ENCODE results near the gene ALPK1.
"Not testable (repeated sequence)": the region's sequence is repeated elsewhere in the genome, so short reads cannot be mapped to it uniquely, and the experiment has no call there.

ALPK1 gene

GRCh38 chr4:112451104-112451503, 153.9 kb downstream of the ALPK1 start:
- Histone ChIP-seq H3K9me3 (no peaks in the 10 kb centered on the region), H3K36me3 (no peaks in the 10 kb centered on the region), H3K4me3 (ENCODE audit: low read depth, low read length) (no peak overlapping the region), H3K27me3 (peaks cover 7% of the 10 kb centered on the region), H3K4me1 (no peaks in the 10 kb centered on the region)
- DNase-seq = no peak
- TF ChIP-seq CTCF (IDR thresholded peaks at IDR 0.05; ENCODE audit: low read depth, low read length) = no peak

- no peaks in the 10 kb centered on the region for H3K4me1 ChIP-seq
- no peak overlapping the region for H3K4me3 ChIP-seq (ENCODE audit: low read depth, low read length)
- H3K27me3 ChIP-seq = peaks cover 7% of the 10 kb centered on the region
- no peak for DNase-seq
- no peaks in the 10 kb centered on the region for H3K9me3 ChIP-seq
- no peaks in the 10 kb centered on the region for H3K36me3 ChIP-seq
- no peak for TF ChIP-seq CTCF (IDR thresholded peaks at IDR 0.05; ENCODE audit: low read depth, low read length)
Observed at GRCh38 chr4:112451831-112452230, 154.7 kb downstream of the ALPK1 start.

- DNase-seq = no peak
- Histone ChIP-seq H3K4me3 (ENCODE audit: low read depth, low read length) (no peak overlapping the region), H3K9me3 (no peaks in the 10 kb centered on the region), H3K4me1 (no peaks in the 10 kb centered on the region), H3K27me3 (peaks cover 7% of the 10 kb centered on the region), H3K36me3 (no peaks in the 10 kb centered on the region)
- TF ChIP-seq CTCF (IDR thresholded peaks at IDR 0.05; ENCODE audit: low read depth, low read length) = no peak
Observed at GRCh38 chr4:112453321-112453720, 156.2 kb downstream of the ALPK1 start.

- no peak for DNase-seq
- no peaks in the 10 kb centered on the region for H3K9me3 ChIP-seq
- no peaks in the 10 kb centered on the region for H3K36me3 ChIP-seq
- no peak for TF ChIP-seq CTCF (IDR thresholded peaks at IDR 0.05; ENCODE audit: low read depth, low read length)
- H3K27me3 ChIP-seq = peaks cover 3% of the 10 kb centered on the region; the same call in 1 of the 2 replicates
- no peak overlapping the region for H3K4me3 ChIP-seq (ENCODE audit: low read depth, low read length)
- H3K4me1 ChIP-seq = no peaks in the 10 kb centered on the region
Observed at GRCh38 chr4:112472318-112472717, 175.1 kb downstream of the ALPK1 start.

GRCh38 chr4:112473985-112474384, 176.8 kb downstream of the ALPK1 start:
- no peaks in the 10 kb centered on the region for H3K4me1 ChIP-seq
- DNase-seq = no peak
- no peak for TF ChIP-seq CTCF (IDR thresholded peaks at IDR 0.05; ENCODE audit: low read depth, low read length)
- no peaks in the 10 kb centered on the region for H3K9me3 ChIP-seq
- no peak overlapping the region for H3K4me3 ChIP-seq (ENCODE audit: low read depth, low read length)
- H3K27me3 ChIP-seq = peaks cover 3% of the 10 kb centered on the region; the same call in 1 of the 2 replicates
- H3K36me3 ChIP-seq = no peaks in the 10 kb centered on the region

- Histone ChIP-seq H3K4me3 (ENCODE audit: low read depth, low read length) (no peak overlapping the region), H3K27me3 (peaks cover 4% of the 10 kb centered on the region; the same call in 1 of the 2 replicates), H3K4me1 (no peaks in the 10 kb centered on the region), H3K36me3 (no peaks in the 10 kb centered on the region), H3K9me3 (no peaks in the 10 kb centered on the region; the same call in 1 of the 2 replicates)
- TF ChIP-seq CTCF (IDR thresholded peaks at IDR 0.05; ENCODE audit: low read depth, low read length) = no peak
- no peak for DNase-seq
Observed at GRCh38 chr4:112485930-112486329, 188.8 kb downstream of the ALPK1 start.

GRCh38 chr4:112490808-112491207, 193.6 kb downstream of the ALPK1 start:
- H3K4me1 ChIP-seq; H3K4me3 ChIP-seq (ENCODE audit: low read depth, low read length); H3K36me3 ChIP-seq; DNase-seq; H3K27me3 ChIP-seq; H3K9me3 ChIP-seq: not testable (repeated sequence)

All from BE2C (cell line).